Osteocyte (in vitro differentiated cells): ENCODE results near the gene EID3. TPM values are rescaled to one million over a fixed set of nuclear protein-coding genes. Genes with fewer than 3 reads are reported as not detected.

Source experiments
- DNase-seq: peaks from one replicate; pipeline ENCODE4 v3.0.0; 2021; ENCODE audit warnings: mixed read lengths; ENCODE audit not compliant: unreplicated experiment; ENCODE audit errors: extremely low spot score
- H3K27ac Mint-ChIP-seq: one replicate; pipeline ENCODE4 v1.8.0; 2021; ENCODE audit warnings: mild to moderate bottlenecking, mixed read lengths; ENCODE audit not compliant: unreplicated experiment
- H3K27me3 Mint-ChIP-seq: one replicate; pipeline ENCODE4 v1.8.0; 2021; ENCODE audit warnings: mixed read lengths; ENCODE audit not compliant: unreplicated experiment
- H3K36me3 Mint-ChIP-seq: one replicate; pipeline ENCODE4 v1.8.0; 2021; ENCODE audit warnings: mixed read lengths; ENCODE audit not compliant: unreplicated experiment
- H3K4me1 Mint-ChIP-seq: one replicate; pipeline ENCODE4 v1.8.0; 2021; ENCODE audit warnings: mixed read lengths; ENCODE audit not compliant: unreplicated experiment
- H3K4me3 Mint-ChIP-seq: one replicate; pipeline ENCODE4 v1.8.0; 2021; ENCODE audit warnings: mild to moderate bottlenecking, moderate library complexity, mixed read lengths; ENCODE audit not compliant: unreplicated experiment
- H3K9me3 Mint-ChIP-seq: one replicate; pipeline ENCODE4 v1.8.0; 2021; ENCODE audit warnings: mixed read lengths; ENCODE audit not compliant: unreplicated experiment
- CTCF ChIP-seq: fragments of 200-600 bp; sonication (generic); IDR thresholded peaks from 2 replicates; pipeline ENCODE4 v1.5.0; 2021; ENCODE audit warnings: antibody characterized with exemption, mild to moderate bottlenecking, moderate library complexity
- total RNA-seq: library from RNA; stranded (reverse); gene quantifications from 2 replicates; pipeline ENCODE4 v1.2.1, GENCODE V29; 2021

Gene EID3
- total RNA-seq, 1 donor from 2014 or later: 3.7 TPM

GRCh38 chr12:104272938-104273337, 30.6 kb upstream of the EID3 start:
- Mint-ChIP-seq H3K27ac (no peak overlapping the region), H3K4me3 (no peak overlapping the region), H3K27me3 (no peaks in the 10 kb centered on the region)

GRCh38 chr12:104273503-104273902, 30.0 kb upstream of the EID3 start:
- no peaks in the 10 kb centered on the region for H3K27me3 Mint-ChIP-seq
- H3K36me3 Mint-ChIP-seq: no peaks in the 10 kb centered on the region
- DNase-seq: no peak
- no peak overlapping the region for H3K27ac Mint-ChIP-seq
- no peaks in the 10 kb centered on the region for H3K4me1 Mint-ChIP-seq
- no peaks in the 10 kb centered on the region for H3K9me3 Mint-ChIP-seq
- no peak overlapping the region for H3K4me3 Mint-ChIP-seq
- no peak for TF ChIP-seq CTCF

More at GRCh38 chr12:104272938-104273337, 30.6 kb upstream of the EID3 start:
- no peaks in the 10 kb centered on the region for H3K36me3 Mint-ChIP-seq
- TF ChIP-seq CTCF: no peak
- no peaks in the 10 kb centered on the region for H3K9me3 Mint-ChIP-seq
- H3K4me1 Mint-ChIP-seq: no peaks in the 10 kb centered on the region
- DNase-seq: no peak

GRCh38 chr12:104274811-104275210, 28.7 kb upstream of the EID3 start:
- H3K4me1 Mint-ChIP-seq: no peaks in the 10 kb centered on the region
- H3K36me3 Mint-ChIP-seq: no peaks in the 10 kb centered on the region
- no peak overlapping the region for H3K27ac Mint-ChIP-seq
- no peaks in the 10 kb centered on the region for H3K9me3 Mint-ChIP-seq
- TF ChIP-seq CTCF: no peak
- H3K27me3 Mint-ChIP-seq: no peaks in the 10 kb centered on the region
- H3K4me3 Mint-ChIP-seq: no peak overlapping the region
- no peak for DNase-seq

GRCh38 chr12:104275689-104276088, 27.9 kb upstream of the EID3 start:
- no peaks in the 10 kb centered on the region for H3K27me3 Mint-ChIP-seq
- H3K9me3 Mint-ChIP-seq: no peaks in the 10 kb centered on the region
- no peak overlapping the region for H3K4me3 Mint-ChIP-seq
- H3K4me1 Mint-ChIP-seq: peaks cover 8% of the 10 kb centered on the region
- H3K27ac Mint-ChIP-seq: no peak overlapping the region
- no peak for TF ChIP-seq CTCF
- no peak for DNase-seq
- H3K36me3 Mint-ChIP-seq: no peaks in the 10 kb centered on the region

GRCh38 chr12:104276273-104277131, 27.0 kb upstream of the EID3 start:
- Mint-ChIP-seq H3K4me1 (peaks cover 13% of the 10 kb centered on the region), H3K4me3 (no peak overlapping the region), H3K27me3 (no peaks in the 10 kb centered on the region), H3K36me3 (no peaks in the 10 kb centered on the region), H3K27ac (no peak overlapping the region), H3K9me3 (no peaks in the 10 kb centered on the region)
- DNase-seq: no peak
- TF ChIP-seq CTCF: no peak
